T-helper 2 cell treated with Interferon-gamma antibody and Interleukin-4, amounts not matched to agents 5 μg/mL and 100 μg/mL, for 36 hours (primary cell): ENCODE results near the gene TEX26.

Experiments used
- DNase-seq: peaks from one replicate; pipeline ENCODE4 v3.0.0; 2021; ENCODE audit warnings: low spot score
- H3K27ac Mint-ChIP-seq: one replicate; pipeline ENCODE4 v1.8.0; 2021; ENCODE audit warnings: mild to moderate bottlenecking, mixed read lengths
- H3K27me3 Mint-ChIP-seq: one replicate; pipeline ENCODE4 v1.8.0; 2021; ENCODE audit warnings: low read depth, mixed read lengths
- H3K36me3 Mint-ChIP-seq: one replicate; pipeline ENCODE4 v1.8.0; 2021; ENCODE audit warnings: low read depth, mixed read lengths
- H3K4me1 Mint-ChIP-seq: one replicate; pipeline ENCODE4 v1.8.0; 2021; ENCODE audit warnings: low read depth, mixed read lengths
- H3K4me3 Mint-ChIP-seq: one replicate; pipeline ENCODE4 v1.8.0; 2022; ENCODE audit warnings: mild to moderate bottlenecking, moderate library complexity, mixed read lengths
- H3K9me3 Mint-ChIP-seq: one replicate; pipeline ENCODE4 v1.8.0; 2021; ENCODE audit warnings: mixed read lengths

TEX26 gene

DNA sequence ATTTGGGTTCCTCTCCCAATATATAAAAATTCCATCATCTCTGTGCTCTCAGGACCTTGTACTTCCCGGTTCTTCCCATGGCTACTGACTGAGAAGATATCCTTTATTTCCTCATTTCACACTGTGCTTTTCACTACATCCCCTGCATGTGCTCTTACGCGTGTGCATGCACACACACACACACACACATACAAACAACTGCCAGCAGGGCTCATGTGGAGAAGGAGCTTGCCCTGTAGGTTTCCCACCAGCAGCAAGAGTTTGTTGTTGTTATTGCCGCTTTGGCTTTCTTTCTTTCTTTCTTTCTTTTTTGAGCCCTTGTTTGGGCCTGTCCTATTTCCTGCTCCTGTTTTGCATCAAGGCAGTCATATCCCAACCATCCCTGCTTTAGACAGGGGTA lies 43.6 kb downstream of the TEX26 start:
- Mint-ChIP-seq H3K9me3 (no peaks in the 10 kb centered on the region), H3K27ac (no peak overlapping the region), H3K4me3 (no peak overlapping the region), H3K27me3 (peaks cover 36% of the 10 kb centered on the region), H3K36me3 (no peaks in the 10 kb centered on the region), H3K4me1 (no peaks in the 10 kb centered on the region)
- no peak for DNase-seq

DNA sequence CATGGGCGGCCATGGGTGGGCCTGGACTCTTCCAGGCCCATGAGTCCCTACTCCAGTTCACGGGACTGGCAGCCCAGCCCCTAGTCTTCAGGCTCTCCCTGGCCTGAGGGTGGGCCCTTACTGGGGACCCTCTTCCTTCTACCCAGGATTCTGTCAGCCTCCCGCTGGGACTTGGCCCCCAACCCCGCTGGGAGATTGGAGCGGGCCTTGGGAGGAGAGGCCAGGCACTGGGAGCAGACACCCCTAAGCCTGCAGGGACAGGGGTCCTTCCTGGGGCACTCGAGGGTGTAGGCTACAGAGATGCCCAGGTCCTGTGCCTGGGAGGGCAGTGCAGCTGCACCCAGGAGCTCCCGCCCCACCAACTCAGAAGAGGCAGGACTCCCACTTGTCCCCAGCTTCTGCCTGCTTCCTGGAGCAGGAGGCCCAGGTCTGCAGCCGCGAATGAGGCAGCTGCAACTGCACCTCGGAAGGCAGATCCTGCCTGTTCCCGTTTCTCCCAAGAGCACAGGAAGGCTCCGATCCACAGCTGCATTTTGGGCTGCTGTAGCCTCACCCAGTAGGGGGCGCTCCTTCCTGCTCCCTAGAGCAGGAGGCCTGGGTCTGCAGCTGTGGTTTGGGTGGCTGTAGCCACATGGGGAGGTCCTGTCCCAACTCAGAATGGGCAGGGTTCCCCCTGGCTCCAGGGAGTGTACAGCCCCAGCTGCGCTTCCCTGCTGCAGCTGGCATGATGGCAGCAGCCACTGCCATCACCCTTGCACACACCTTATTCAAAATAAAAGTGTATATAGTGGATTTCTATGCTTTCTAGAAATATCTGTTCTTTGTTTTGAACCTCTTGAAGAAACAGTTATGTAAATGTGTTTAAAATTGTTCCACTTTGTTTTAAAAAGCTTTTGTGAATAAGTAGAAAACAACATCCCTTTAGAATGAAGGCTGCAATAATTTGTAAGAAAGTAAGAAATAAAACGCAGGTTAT lies 46.8 kb downstream of the TEX26 start:
- Mint-ChIP-seq H3K4me3 (no peak overlapping the region), H3K27me3 (peaks cover 18% of the 10 kb centered on the region), H3K4me1 (no peaks in the 10 kb centered on the region), H3K36me3 (no peaks in the 10 kb centered on the region), H3K9me3 (no peaks in the 10 kb centered on the region), H3K27ac (no peak overlapping the region)
- DNase-seq: no peak

DNA sequence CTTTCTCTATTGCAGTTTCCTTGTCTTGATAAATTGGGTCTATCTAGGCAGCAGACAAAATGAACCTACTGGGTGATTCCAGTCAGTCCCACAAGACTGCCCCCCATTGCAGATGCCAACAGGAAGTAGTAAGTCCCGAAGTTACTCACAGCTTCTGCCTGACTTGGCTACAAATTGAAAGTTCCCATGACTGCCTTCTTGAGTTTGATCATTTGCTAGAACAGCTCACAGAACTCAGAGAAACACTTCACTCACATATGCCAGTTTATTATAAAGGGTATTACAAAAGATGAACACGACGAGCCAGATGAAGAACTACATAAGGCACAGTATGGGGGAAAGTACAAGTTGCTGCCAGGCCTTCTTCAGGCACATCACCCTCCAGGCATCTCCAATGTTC lies 50.0 kb downstream of the TEX26 start:
- Mint-ChIP-seq H3K36me3 (no peaks in the 10 kb centered on the region), H3K9me3 (no peaks in the 10 kb centered on the region), H3K27me3 (no peaks in the 10 kb centered on the region), H3K27ac (no peak overlapping the region), H3K4me1 (peaks cover 7% of the 10 kb centered on the region), H3K4me3 (no peak overlapping the region)
- no peak for DNase-seq

DNA sequence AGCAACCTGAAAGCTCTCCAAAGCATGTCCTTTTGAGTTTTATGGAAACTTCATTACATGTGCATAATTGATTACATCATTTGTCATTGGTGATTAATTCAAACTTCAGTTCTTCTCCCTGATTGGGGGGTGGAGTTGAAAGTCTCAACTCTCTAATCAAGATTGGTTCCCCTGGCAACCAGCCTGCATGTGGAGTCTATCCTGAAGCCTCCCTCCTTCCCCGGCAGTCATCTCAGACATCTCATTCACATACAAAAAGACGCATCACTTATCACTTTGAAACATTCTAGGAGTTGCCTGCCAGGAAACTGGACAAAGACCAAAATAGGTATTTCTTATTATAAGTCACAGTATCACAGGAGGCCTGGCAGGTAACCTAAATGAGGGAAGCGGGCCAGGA lies 50.5 kb downstream of the TEX26 start:
- H3K36me3 Mint-ChIP-seq: no peaks in the 10 kb centered on the region
- H3K9me3 Mint-ChIP-seq: no peaks in the 10 kb centered on the region
- no peaks in the 10 kb centered on the region for H3K27me3 Mint-ChIP-seq
- H3K27ac Mint-ChIP-seq: no peak overlapping the region
- peaks cover 7% of the 10 kb centered on the region for H3K4me1 Mint-ChIP-seq
- H3K4me3 Mint-ChIP-seq: no peak overlapping the region
- DNase-seq: no peak

DNA sequence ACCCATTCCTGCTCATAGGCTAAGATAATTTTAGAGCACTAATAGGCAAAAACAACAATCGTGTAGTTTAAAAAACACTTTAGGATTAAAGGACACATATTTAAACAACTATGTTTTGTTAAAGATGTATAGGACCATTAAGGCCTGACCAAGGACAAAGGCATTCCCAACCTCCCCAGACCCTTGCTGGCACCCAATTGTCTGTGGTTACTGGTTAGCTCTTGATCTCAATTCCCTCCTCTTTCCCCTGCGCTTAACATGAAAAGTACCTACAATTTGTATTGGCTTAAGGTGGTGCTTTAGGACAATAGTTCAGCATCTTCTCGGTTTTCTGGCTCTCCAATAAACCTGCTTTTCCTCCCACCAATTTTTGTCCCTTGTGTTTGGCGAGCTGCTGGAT lies 51.0 kb downstream of the TEX26 start:
- no peak overlapping the region for H3K4me3 Mint-ChIP-seq
- no peak overlapping the region for H3K27ac Mint-ChIP-seq
- no peaks in the 10 kb centered on the region for H3K27me3 Mint-ChIP-seq
- H3K36me3 Mint-ChIP-seq: no peaks in the 10 kb centered on the region
- no peak for DNase-seq
- peaks cover 7% of the 10 kb centered on the region for H3K4me1 Mint-ChIP-seq
- H3K9me3 Mint-ChIP-seq: no peaks in the 10 kb centered on the region

DNA sequence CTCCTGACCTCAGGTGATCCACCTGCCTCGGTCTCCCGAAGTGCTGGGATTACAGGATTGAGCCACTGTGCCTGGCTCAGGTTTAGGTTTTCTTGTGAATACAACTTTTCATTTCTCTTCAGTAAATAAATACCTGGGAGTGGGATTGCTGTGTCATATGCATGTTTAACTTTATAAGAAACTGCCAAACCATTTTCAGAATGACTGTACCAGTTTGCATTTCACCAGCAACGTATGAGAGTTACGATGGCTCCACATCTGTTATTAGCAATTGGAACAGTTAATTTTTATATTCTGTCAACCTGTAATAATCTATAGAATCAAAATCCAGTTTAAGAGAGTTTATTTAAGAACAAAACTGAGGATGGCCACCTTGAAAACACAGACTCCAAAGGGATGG lies 52.2 kb downstream of the TEX26 start:
- Mint-ChIP-seq H3K36me3 (no peaks in the 10 kb centered on the region), H3K4me3 (no peak overlapping the region), H3K9me3 (no peaks in the 10 kb centered on the region), H3K27me3 (no peaks in the 10 kb centered on the region), H3K4me1 (peaks cover 7% of the 10 kb centered on the region), H3K27ac (no peak overlapping the region)
- no peak for DNase-seq

DNA sequence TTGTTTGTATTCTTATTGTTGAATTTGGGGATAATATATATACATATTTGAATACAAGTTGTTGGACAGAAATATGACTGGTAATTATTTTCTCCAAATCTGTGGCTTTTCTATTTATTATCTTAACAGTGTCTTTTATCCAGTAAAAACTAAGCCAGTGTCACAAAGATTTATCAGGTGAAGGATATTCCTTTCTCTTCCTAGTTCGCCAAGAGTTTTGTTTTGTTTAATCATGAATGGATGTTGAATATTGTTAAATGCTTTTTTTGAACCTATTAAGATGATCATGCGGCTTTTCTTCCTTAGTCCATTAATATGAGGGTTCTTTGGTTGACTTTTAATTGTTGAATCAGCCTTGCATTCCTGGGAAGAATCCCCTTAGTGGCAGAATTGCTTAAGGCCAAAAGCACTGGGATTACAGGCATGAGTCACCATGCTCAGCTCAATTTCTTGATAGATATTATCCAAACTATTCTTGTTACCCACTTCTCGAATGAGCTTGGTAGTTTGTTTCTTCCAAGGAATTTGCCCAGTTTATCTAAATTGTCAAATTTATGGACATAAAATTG lies 53.3 kb downstream of the TEX26 start:
- Mint-ChIP-seq H3K36me3 (no peaks in the 10 kb centered on the region), H3K4me3 (no peak overlapping the region), H3K27ac (no peak overlapping the region), H3K4me1 (peaks cover 7% of the 10 kb centered on the region), H3K27me3 (no peaks in the 10 kb centered on the region), H3K9me3 (no peaks in the 10 kb centered on the region)
- DNase-seq: no peak

DNA sequence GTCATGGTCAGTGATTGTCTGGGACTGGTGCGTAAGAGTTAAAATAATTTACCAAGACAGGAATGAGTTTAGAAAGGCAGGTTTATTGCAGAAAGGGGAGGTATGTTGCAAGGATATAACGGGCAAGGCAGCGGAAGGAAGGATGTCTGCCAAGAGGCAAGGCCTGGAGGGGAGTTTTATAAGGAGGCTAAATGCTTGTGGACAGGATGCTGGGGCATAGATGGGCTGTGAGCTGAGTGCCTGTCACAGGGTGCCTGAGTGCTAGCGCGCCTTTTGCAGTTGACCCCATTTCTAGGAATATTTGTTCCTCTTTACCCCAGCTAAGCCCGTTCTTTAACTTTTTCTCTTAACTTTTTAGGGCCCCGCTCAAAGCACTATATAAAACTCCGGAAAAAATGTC lies 58.7 kb downstream of the TEX26 start:
- no peak for DNase-seq
- Mint-ChIP-seq H3K9me3 (no peaks in the 10 kb centered on the region), H3K4me1 (peaks cover 5% of the 10 kb centered on the region), H3K27ac (no peak overlapping the region), H3K4me3 (no peak overlapping the region), H3K27me3 (peaks cover 22% of the 10 kb centered on the region), H3K36me3 (no peaks in the 10 kb centered on the region)

DNA sequence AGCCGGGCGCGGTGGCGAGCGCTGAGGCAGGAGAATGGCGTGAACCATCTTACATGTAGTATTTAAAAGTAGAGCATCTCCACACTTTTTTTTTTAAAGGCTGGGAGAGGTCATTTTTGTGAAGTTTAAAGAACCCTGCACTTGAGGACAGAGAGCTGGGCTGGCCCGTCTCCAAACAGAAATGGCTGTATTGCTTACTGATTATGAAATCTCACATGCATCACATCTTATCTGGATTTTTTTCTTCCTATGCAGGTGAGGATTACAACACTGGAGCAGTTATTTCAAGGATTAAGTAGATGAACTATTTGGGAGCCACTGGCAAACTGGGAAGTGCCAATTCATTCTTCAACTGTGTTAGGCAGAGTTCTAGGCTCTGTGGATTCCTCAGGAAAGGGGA lies 59.5 kb downstream of the TEX26 start:
- no peak overlapping the region for H3K4me3 Mint-ChIP-seq

DNA sequence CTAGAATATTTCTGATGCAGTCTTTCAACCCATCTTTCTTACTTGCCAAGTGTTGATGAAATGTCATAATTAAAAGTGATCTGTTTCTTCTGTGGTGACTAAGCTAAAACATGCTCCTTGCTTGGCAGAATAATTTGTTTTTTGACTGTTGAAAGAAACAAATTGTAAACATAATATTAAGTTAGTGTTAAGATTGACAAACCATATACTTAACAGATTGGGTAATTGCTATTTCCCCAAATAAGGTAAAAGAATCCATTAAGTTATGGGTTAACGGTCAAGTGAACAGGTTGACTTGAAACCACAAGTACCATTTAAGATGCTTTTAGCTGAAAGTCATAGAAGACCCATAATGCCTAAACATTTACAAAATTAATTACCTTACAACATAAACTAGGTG lies 62.9 kb downstream of the TEX26 start:
- DNase-seq: no peak
- no peaks in the 10 kb centered on the region for H3K4me1 Mint-ChIP-seq
- no peaks in the 10 kb centered on the region for H3K36me3 Mint-ChIP-seq
- no peaks in the 10 kb centered on the region for H3K9me3 Mint-ChIP-seq
- no peak overlapping the region for H3K4me3 Mint-ChIP-seq
- no peak overlapping the region for H3K27ac Mint-ChIP-seq
- H3K27me3 Mint-ChIP-seq: peaks cover 32% of the 10 kb centered on the region

More for the DNA sequence above, 59.5 kb downstream of the TEX26 start:
- Mint-ChIP-seq H3K27me3 (peaks cover 22% of the 10 kb centered on the region), H3K27ac (no peak overlapping the region), H3K9me3 (no peaks in the 10 kb centered on the region), H3K36me3 (no peaks in the 10 kb centered on the region), H3K4me1 (no peaks in the 10 kb centered on the region)
- DNase-seq: no peak

DNA sequence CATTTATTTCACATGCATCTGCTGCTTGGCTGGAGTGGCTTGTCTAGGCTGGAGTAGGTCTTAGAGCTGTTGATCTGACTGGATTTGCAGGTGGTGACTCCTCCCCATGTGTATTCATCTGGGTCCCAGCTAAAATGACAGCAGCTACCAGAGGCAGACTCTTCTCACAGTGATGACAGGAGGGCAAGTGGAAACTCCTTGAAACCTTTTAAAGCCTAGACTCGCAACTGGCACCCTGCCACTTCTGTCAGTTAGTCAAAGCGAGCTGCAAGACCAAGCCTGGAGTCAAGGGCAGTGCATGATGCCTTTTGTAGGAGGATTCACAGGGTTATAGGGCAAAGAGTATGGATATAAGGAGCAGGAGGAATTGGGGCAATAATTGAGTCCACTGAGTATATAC lies 65.2 kb downstream of the TEX26 start:
- Mint-ChIP-seq H3K27me3 (peaks cover 36% of the 10 kb centered on the region), H3K4me1 (no peaks in the 10 kb centered on the region), H3K4me3 (no peak overlapping the region), H3K27ac (no peak overlapping the region), H3K9me3 (no peaks in the 10 kb centered on the region), H3K36me3 (no peaks in the 10 kb centered on the region)
- no peak for DNase-seq

DNA sequence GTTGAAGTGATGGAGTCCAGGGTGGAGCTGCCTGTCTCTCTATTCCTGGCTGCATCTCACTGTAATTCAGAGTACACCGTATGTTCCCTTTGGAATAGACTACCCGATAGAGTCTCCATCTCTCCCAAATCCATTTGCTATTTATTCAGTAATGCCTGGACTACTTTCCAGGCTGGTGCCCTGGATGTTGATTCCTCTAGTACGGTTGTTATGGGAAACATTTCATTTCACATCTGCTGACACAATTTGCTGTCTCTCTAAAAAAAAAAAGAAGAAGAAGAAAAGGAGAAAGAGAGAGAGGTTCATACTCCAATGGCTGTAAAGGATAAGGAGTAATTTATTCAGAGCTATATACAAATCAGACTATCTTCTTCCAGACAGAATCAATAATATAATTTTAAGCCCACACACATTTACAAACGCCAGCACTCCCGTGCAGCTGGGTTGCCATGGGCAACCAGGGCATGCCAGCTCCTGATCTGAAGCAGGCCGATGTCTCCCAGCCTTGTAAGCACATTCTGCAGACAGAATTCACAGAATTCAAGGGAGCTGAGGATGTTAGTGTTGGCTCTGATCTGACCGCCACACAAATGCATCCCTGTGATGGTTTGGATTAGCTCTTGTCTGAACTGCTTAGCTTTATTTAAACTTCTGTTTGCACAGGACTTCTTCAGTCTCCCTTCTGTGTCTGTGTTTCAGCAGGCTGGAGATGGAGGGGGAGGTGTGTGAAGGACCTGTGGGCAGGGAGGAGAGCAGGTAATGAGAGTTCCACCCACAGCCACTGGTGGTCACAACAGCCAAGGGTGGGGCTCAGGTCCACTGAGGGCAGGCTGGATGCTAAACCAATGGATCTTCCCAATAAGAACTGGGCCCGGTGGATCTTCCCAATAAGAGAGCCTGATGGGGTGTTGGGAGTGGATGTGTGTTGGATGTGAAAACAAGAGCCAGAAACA lies 66.0 kb downstream of the TEX26 start:
- Mint-ChIP-seq H3K9me3 (no peaks in the 10 kb centered on the region), H3K36me3 (no peaks in the 10 kb centered on the region), H3K4me3 (no peak overlapping the region), H3K4me1 (no peaks in the 10 kb centered on the region), H3K27me3 (peaks cover 33% of the 10 kb centered on the region), H3K27ac (no peak overlapping the region)
- no peak for DNase-seq

DNA sequence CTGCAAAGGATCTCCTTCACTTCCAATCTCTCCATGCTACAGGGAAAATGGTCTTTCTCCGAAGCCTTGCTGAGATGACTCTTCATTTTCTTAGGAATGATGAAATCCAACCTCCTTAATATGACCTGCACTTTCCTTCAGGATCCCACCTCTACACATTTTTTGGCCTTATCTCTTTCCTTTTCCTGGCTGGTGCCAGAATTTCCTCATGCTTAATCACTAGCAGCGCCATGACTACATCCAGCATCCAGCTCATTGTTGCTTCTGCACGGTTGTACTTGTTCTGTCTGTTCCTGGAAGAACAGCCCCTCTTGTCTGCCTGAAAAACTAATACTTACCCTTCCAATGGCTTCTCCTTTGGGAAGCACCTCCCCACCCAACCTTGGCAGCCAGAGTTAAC lies 68.4 kb downstream of the TEX26 start:
- no peak overlapping the region for H3K27ac Mint-ChIP-seq
- DNase-seq: no peak

DNA sequence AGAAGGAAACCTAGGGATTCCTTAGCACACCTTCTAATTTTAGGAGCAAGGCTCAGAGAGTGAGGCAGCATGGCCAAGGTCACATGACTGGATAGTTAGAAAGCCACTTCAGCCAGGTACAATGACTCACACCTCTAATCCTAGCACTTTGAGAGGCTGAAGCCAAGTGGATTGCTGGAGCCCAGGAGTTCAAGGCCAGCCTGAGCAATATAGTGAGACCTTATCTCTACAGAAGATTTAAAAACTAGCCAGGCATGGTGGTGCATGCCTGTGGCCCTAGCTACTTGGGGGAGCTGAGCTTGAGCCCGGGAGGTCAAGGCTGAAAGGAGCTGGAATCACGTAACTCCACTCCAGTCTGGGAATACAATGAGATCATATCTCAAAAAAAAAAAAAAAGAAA lies 69.2 kb downstream of the TEX26 start:
- Mint-ChIP-seq H3K27ac (no peak overlapping the region), H3K4me1 (no peaks in the 10 kb centered on the region), H3K4me3 (no peak overlapping the region), H3K27me3 (peaks cover 34% of the 10 kb centered on the region), H3K36me3 (no peaks in the 10 kb centered on the region), H3K9me3 (no peaks in the 10 kb centered on the region)
- DNase-seq: no peak

More for the DNA sequence above, 68.4 kb downstream of the TEX26 start:
- Mint-ChIP-seq H3K27me3 (peaks cover 31% of the 10 kb centered on the region), H3K4me1 (no peaks in the 10 kb centered on the region), H3K36me3 (no peaks in the 10 kb centered on the region), H3K4me3 (no peak overlapping the region), H3K9me3 (no peaks in the 10 kb centered on the region)
